ENCODE results near the gene GSS. TPM values are rescaled to one million over a fixed set of nuclear protein-coding genes. Genes with fewer than 3 reads are reported as not detected.

The GSS gene
- total and polyA plus RNA-seq, 9 donors: 14.5 to 42.0 (median 22.2) TPM

GRCh38 chr20:34891166-34892062 lies 64.2 kb downstream of the GSS start:
- H3K27ac ChIP-seq: no peak overlapping the region
- no peaks in the 10 kb centered on the region for H3K36me3 ChIP-seq
- 91 to 92% (median 92%) methylated on average over 2 of the region's 2 CpGs for WGBS, 3 donors
- intact Hi-C loops (cut with DNase I): no loop called here
- H3K4me1 ChIP-seq (ENCODE audit: insufficient read depth): no peaks in the 10 kb centered on the region
- H3K9me3 ChIP-seq: no peaks in the 10 kb centered on the region
- no peak for DNase-seq
- no peaks in the 10 kb centered on the region for H3K27me3 ChIP-seq
- no peak overlapping the region for H3K4me3 ChIP-seq
- TF ChIP-seq CTCF (IDR thresholded peaks at IDR 0.05) (no peak), POLR2A (IDR thresholded peaks at IDR 0.05) (no peak), EP300 (IDR thresholded peaks at IDR 0.05) (no peak)

- Histone ChIP-seq H3K27me3 (no peaks in the 10 kb centered on the region), H3K4me3 (no peak overlapping the region), H3K27ac (no peak overlapping the region), H3K4me1 (ENCODE audit: insufficient read depth) (no peaks in the 10 kb centered on the region), H3K9me3 (no peaks in the 10 kb centered on the region), H3K36me3 (no peaks in the 10 kb centered on the region)
- no peak for TF ChIP-seq CTCF (IDR thresholded peaks at IDR 0.05)
- TF ChIP-seq EP300 (IDR thresholded peaks at IDR 0.05): no peak
- TF ChIP-seq POLR2A (IDR thresholded peaks at IDR 0.05): no peak
- no peak for DNase-seq
- intact Hi-C loops (cut with DNase I): no loop called here
- WGBS, 3 donors: 76 to 88% (median 86%) methylated on average over 1 of the region's 1 CpG
Measured at GRCh38 chr20:34888468-34888867, 67.1 kb downstream of the GSS start.

- H3K27me3 ChIP-seq: no peaks in the 10 kb centered on the region
- DNase-seq: no peak
- no peak for TF ChIP-seq POLR2A (IDR thresholded peaks at IDR 0.05)
- no peak for TF ChIP-seq EP300 (IDR thresholded peaks at IDR 0.05)
- TF ChIP-seq CTCF (IDR thresholded peaks at IDR 0.05): no peak
- no peaks in the 10 kb centered on the region for H3K36me3 ChIP-seq
- intact Hi-C loops (cut with DNase I): no loop called here
- no peak overlapping the region for H3K4me3 ChIP-seq
- H3K27ac ChIP-seq: no peak overlapping the region
- H3K4me1 ChIP-seq (ENCODE audit: insufficient read depth): no peaks in the 10 kb centered on the region
- H3K9me3 ChIP-seq: no peaks in the 10 kb centered on the region
- WGBS, 3 donors: 41 to 53% (median 49%) methylated on average over 3 of the region's 3 CpGs
Measured at GRCh38 chr20:34887023-34887422, 68.6 kb downstream of the GSS start.

- no peak for DNase-seq
- Histone ChIP-seq H3K27me3 (no peaks in the 10 kb centered on the region), H3K36me3 (no peaks in the 10 kb centered on the region), H3K27ac (no peak overlapping the region), H3K9me3 (no peaks in the 10 kb centered on the region), H3K4me1 (ENCODE audit: insufficient read depth) (no peaks in the 10 kb centered on the region), H3K4me3 (no peak overlapping the region)
- intact Hi-C loops (cut with DNase I): no loop called here
- TF ChIP-seq EP300 (IDR thresholded peaks at IDR 0.05) (no peak), CTCF (IDR thresholded peaks at IDR 0.05) (no peak), POLR2A (IDR thresholded peaks at IDR 0.05) (no peak)
- 96 to 97% (median 97%) methylated on average over 3 of the region's 3 CpGs for WGBS, 3 donors
Measured at GRCh38 chr20:34886122-34886521, 69.5 kb downstream of the GSS start.
